Activated naive CD4-positive, alpha-beta T cell treated with Interleukin-2 at 50 U/mL for 16 hours (primary cell): Measurements from ENCODE around the gene F12.
"Not testable (repeated sequence)": the region's sequence is repeated elsewhere in the genome, so short reads cannot be mapped to it uniquely, and the experiment has no call there.

Source experiments
- DNase-seq: peaks from one replicate; pipeline ENCODE4 v3.0.0-alpha.2; 2020

Gene F12

GRCh38 chr5:177432143-177432838 lies 22.9 kb upstream of the F12 start:
- DNase-seq: peak; percentile 67

GRCh38 chr5:177431317-177432142 lies 22.2 kb upstream of the F12 start:
- DNase-seq: peak; percentile 80

- no peak for DNase-seq
Observed at GRCh38 chr5:177430972-177431316, 21.6 kb upstream of the F12 start.

- DNase-seq: no peak
Observed at GRCh38 chr5:177430140-177430951, 21.0 kb upstream of the F12 start.

DNA sequence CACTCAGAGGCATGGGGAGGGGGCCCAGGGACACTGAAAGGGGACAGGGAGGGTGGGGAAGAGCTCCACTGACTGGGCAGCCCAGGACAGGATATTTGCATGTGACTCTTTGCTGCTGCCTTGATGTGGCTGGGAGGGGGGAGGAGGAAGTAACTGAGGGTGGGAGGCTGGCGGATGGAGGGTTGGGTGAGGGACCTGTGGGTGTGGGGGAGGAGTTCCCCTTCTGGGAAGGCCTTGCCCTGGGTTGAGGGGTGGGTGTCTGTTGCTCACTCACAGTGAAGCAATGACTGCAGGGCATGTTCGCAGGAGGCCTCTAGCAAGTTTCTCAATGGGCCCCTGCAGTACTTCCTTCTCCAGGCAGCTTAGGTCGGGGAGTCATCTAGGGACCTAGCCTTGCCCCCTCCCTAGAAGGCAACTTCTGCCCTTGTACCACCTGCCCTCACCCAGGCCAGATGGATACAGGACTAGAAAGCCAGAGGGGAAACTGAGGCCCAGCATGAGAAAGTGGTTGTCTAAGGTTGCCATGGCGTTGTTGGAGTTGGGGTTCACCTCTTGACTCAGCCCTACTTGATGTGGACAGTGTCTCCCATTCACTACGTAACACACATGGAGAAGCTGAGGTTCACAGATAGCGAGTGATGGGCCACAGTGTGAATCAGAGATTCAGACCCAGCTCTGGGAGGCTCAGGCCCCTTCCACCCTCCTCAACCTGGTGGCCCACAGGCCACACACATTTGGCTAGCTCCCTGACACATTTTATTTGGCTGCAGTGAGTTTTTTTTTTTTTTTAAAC lies 20.1 kb upstream of the F12 start:
- peak; percentile 90 for DNase-seq

- DNase-seq: no peak
Observed at GRCh38 chr5:177428574-177429217, 19.3 kb upstream of the F12 start.

DNA sequence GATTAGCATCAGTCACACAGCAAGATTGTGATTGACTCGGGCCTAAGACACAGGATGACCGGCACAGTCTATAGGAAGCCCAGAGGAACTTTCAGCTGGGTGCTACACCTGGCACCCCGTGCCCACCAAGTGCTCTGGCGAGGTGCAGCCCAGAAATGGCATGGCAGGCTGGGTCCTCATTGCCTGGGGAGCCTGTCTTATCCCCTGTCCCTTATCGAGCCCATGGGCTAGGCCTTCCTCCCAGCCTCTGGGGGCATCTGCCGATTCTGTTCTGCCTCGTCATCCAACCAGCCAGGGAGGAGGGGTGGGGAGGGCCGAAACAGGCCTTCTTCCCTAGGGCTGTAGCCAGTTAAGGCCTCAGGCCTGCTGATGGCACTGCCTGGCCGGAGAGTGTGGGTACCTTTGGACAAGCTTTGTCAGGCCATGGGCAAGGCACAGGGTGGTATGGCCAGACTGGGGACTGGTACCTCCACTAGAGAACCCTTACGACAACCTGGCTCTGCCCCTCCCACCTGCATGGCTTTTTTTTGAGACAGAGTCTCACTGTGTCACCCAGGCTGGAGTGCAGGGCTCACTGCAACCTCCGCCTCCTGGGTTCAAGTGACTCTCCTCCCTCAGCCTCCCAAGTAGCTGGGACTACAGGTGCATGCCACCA lies 18.7 kb upstream of the F12 start:
- DNase-seq: peak; percentile 48

DNA sequence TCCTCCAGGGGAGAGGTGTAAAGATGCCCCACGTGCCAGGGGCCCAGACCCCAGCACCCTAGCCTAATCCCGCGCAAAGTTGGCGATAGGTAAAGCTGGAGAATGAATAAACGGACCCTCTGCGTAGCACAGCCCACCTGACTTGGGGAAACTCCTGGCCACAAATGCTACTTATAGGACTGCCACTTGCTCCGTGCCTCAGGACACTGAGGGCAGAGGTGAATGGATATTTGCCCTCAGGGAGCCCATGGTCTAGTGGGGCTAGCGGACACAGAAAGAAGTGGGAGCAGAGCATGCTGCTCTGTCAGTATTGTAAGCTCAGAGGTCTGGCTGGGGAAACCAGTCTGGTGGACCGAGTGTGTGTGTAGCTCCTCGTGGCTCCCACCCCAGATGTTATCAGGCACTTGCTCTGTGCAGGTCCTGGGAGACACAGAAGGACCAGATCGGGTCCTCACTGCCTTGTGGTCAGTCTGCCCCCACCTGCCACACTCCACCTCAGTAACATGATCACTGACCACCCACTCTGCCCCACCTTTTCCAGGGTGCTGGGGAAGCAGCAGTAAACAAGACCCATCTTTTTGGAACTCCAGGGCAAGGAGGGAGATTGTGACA lies 18.0 kb upstream of the F12 start:
- DNase-seq: no peak

DNA sequence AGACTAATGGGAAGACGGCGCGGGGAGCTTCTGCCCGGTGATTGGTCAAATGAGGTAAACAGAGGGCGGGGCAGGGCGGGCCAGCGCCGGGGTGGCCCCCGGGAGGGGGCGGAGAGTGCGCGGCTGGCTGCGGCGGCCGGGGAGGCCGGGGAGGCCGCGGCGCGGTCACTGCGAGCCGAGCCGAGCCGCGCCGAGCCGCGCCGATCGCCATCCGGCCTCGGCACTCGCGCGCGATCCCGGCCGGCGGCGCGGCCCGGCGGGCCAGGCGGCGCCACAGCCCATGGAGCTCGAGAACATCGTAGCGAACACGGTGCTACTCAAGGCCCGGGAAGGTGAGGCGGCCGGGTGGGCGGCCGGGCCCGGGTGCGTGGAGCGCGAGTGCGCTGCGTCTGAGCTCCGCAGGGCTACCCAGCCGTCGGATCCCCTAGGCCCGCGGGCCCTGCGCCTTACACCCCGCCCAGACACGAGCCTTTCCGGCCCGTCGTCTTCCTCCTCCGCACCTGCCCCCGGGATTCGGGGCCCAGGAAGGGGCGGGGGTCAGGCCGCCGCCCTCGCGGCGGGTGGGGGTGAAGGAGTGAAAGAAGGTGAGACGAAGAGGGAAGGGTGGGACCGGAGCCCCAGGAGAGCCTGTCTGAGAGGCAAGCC lies 17.3 kb upstream of the F12 start, which contains the start of gene GRK6:
TSS of gene GRK6 (plus strand) at position 111 of the 645 bp plus-strand sequence. CDS start at position 281, 170 bp downstream.
- DNase-seq: peak; percentile 74

DNA sequence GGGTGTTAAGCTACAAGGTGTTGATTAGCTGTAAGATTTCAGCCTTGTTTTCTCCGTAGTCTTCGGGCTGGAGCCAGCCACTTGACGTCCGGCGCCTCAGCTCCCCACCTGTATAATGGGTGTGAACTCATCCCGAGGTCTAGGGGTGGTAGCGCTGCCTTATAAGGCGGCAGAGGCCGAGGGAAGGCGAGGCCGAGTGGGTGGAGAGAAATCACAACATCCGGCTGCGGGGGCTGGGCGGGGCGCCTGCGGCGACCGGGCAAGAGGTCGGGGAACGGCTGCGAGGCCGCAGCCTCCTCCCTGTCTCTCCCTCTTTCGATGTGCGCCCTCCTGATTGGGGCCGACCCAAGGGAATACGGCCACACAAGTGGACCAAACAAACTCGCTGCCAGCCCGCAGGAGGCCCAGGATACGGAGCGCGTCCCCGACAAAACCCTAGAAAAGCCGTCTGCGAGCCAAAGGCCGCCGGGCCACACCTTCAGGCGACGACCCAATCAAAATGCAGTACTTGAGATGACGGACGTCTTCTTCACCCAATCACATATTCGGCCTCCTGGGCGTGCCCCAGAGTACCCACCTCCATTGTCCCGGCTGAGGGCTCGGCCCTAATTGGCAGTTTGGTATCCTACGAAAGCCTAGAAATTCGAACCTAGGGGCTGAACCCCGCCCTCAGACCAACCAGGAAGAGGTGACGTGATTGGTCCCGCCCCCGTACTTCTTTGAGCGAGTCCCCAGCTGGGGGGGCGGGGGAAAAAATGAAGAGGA lies 16.6 kb upstream of the F12 start:
- peak; percentile 99 for DNase-seq

GRCh38 chr5:177425196-177425800 lies 15.9 kb upstream of the F12 start:
- DNase-seq: no peak

DNA sequence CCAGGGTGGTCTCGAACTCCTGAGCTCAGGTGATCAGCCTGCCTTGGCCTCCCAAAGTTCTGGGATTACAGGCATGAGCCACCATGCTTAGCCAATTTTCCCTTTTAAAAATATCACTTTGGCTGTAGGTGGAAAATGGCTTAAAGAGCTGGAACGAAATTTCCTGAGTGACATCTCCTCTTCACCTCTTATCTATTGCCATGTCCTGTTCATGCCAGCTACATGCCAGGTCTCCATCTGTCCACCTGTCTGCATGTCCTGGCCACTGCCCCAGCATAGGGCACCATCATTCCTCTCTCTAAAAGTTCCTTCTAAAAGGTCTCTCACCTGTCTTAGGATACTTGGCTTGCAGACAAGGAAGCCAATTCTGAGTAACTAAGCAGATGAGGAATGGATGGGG lies 14.3 kb upstream of the F12 start:
- DNase-seq: no peak

DNA sequence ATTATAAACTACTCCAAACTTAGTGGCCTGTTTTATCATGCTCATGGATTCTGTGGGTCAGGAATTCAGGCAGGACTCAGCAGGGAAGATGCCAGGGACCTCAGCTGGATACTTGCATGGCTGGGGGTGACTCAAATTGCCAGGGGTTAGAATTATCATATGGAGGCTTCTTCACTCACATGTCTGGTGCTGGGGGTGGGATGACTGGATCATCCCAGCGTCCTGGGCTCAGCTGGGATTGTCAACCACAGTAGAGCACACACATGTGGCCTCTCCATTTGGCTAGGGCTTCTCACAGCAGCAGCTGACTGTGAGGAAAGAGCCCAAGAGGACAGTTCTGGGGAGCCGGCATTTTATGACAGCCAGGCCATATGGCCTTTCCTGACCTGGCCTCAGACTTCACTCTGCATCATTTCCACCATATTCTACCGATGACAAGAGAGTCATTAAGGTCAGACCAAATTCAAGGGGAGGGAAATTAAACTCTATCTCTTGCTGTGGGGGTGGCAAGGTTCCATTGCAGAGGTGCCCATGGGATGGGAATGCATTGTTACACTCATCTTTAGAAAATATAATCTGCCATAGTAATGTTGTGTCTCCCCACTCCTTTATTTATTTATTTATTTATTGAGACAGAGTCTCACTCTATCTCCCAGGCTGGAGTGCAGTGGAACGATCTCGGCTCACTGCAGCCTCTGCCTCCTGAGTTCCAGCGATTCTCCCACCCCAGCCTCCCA lies 11.9 kb upstream of the F12 start:
- no peak for DNase-seq

DNA sequence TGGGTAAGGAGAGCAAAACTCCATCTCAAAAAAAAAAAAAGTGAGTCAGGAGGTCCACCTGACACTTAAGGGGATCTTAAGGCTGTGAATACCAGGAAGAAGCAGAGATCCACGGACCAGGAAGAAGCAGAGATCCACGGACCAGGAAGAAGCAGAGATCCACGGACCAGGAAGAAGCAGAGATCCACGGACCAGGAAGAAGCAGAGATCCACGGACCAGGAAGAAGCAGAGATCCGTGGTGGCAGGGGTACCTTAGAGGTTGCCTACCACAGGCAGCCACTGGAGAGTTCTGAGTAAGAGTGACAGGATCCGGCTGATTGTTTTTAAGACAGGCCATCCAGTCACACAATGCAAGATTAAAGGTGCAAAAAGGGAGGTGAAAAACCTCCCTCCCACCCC lies 11.1 kb upstream of the F12 start:
- DNase-seq: not testable (repeated sequence)

- no peak for DNase-seq
Observed at GRCh38 chr5:177419046-177419445, 9.7 kb upstream of the F12 start.

GRCh38 chr5:177417081-177417480 lies 7.7 kb upstream of the F12 start:
- DNase-seq: not testable (repeated sequence)

- no peak for DNase-seq
Observed at GRCh38 chr5:177414481-177414880, 5.1 kb upstream of the F12 start.

DNA sequence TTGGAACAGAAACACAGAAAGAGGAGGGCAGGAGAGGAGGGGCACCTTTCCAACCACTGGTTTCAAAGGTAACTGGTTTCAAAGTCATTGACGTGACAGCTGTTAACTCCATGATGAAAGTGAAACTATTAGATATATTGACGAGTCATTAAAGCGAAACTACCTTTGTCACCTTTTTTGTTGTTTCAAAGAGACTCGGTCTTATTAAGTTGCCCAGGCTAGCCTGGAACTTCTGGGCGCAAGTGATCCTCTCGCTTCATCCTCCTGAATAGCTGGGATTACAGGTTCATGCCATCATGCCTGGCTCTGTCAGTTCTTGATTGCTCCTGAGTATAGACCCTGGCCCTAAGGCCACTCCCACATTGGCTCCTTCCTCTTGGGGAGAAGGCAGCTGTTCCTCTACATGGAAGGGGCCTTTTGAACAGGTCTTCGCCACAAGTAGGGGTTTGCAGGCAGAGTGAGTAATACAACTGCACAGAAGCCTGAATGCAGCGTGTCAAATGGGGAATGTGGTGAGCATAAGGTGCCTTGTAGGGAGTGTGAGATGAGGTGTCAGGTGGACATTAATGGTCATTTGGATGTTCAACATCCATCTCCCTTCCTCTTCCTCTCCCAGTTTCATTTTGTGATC lies 3.4 kb upstream of the F12 start:
- peak; percentile 29 for DNase-seq
